ENCODE data around the gene NUF2.

Gene NUF2

GRCh38 chr1:163399001-163399400, 77.2 kb downstream of the NUF2 start:
- DNase-seq (ENCODE audit: low spot score), result no peak
- Mint-ChIP-seq H3K36me3 (ENCODE audit: low read depth) (no peaks in the 10 kb centered on the region), H3K4me1 (ENCODE audit: low read depth) (no peaks in the 10 kb centered on the region), H3K27me3 (ENCODE audit: low read depth) (peaks cover 6% of the 10 kb centered on the region), H3K4me3 (no peak overlapping the region), H3K9me3 (no peaks in the 10 kb centered on the region), H3K27ac (no peak overlapping the region)

DNA sequence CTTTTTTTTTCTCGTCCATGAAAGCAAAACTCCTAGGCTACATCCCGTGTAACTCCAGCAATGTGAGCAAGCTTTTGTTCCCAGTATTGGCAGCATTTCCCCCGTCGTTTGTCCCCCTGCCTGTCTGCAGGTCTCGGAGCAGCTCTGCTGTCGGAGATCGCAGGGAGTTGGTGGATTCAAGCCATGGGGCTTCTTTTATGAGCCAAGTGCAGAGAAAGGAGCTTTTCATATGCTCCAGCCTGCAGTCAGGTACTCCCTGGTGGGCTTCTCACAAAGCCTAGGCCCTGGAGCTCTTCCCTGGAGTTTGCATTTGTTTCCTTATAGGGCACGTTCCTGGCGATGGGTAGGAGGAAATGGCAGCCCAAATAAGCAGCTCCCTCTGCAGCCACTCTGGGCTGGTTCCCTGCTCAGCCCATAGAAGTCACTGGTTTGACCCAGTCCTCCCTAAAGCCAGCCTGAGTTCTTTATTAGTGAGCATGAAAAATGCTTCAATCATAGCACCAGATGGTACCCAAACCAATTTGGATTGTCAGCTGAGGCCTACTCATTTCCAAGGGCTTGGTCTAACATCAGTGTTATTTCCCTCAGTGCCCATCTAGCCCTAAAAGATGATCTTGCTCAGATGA, 78.3 kb downstream of the NUF2 start:
- H3K27me3 Mint-ChIP-seq (ENCODE audit: low read depth), result peaks cover 6% of the 10 kb centered on the region
- no peaks in the 10 kb centered on the region for H3K9me3 Mint-ChIP-seq
- H3K36me3 Mint-ChIP-seq (ENCODE audit: low read depth), result no peaks in the 10 kb centered on the region
- H3K27ac Mint-ChIP-seq, result no peak overlapping the region
- no peaks in the 10 kb centered on the region for H3K4me1 Mint-ChIP-seq (ENCODE audit: low read depth)
- DNase-seq (ENCODE audit: low spot score), result no peak
- H3K4me3 Mint-ChIP-seq, result no peak overlapping the region

- Mint-ChIP-seq H3K36me3 (ENCODE audit: low read depth) (no peaks in the 10 kb centered on the region), H3K4me3 (no peak overlapping the region), H3K4me1 (ENCODE audit: low read depth) (no peaks in the 10 kb centered on the region), H3K27ac (no peak overlapping the region), H3K27me3 (ENCODE audit: low read depth) (peaks cover 6% of the 10 kb centered on the region), H3K9me3 (no peaks in the 10 kb centered on the region)
- DNase-seq (ENCODE audit: low spot score), result no peak
Observed at GRCh38 chr1:163401211-163401610, 79.5 kb downstream of the NUF2 start.
